ENCODE results near the gene TMEM181.
"Not testable (repeated sequence)": the region's sequence is repeated elsewhere in the genome, so short reads cannot be mapped to it uniquely, and the experiment has no call there.

The TMEM181 gene

GRCh38 chr6:158538741-158539140 is 21.1 kb upstream of the TMEM181 start:
- no peak for DNase-seq (ENCODE audit: low spot score)

GRCh38 chr6:158539413-158539812 is 20.5 kb upstream of the TMEM181 start:
- no peak for DNase-seq (ENCODE audit: low spot score)

GRCh38 chr6:158539881-158540280 is 20.0 kb upstream of the TMEM181 start:
- no peak for DNase-seq (ENCODE audit: low spot score)

- DNase-seq (ENCODE audit: low spot score), result no peak
Measured at GRCh38 chr6:158543606-158544185, 16.2 kb upstream of the TMEM181 start.

GRCh38 chr6:158544428-158544827 is 15.5 kb upstream of the TMEM181 start:
- DNase-seq (ENCODE audit: low spot score), result no peak

- DNase-seq (ENCODE audit: low spot score), result no peak
Measured at GRCh38 chr6:158545043-158545966, 14.6 kb upstream of the TMEM181 start.

- DNase-seq (ENCODE audit: low spot score), result no peak
Measured at GRCh38 chr6:158548418-158549161, 11.3 kb upstream of the TMEM181 start.

- DNase-seq (ENCODE audit: low spot score), result no peak
Measured at GRCh38 chr6:158552055-158552795, 7.7 kb upstream of the TMEM181 start.

- no peak for DNase-seq (ENCODE audit: low spot score)
Measured at GRCh38 chr6:158552796-158553138, 7.1 kb upstream of the TMEM181 start.

- DNase-seq (ENCODE audit: low spot score), result no peak
Measured at GRCh38 chr6:158554611-158555361, 5.1 kb upstream of the TMEM181 start.

- no peak for DNase-seq (ENCODE audit: low spot score)
Measured at GRCh38 chr6:158556113-158556512, 3.8 kb upstream of the TMEM181 start.

GRCh38 chr6:158557110-158557509 is 2.8 kb upstream of the TMEM181 start:
- DNase-seq (ENCODE audit: low spot score), result not testable (repeated sequence)

GRCh38 chr6:158557927-158558326 is 2.0 kb upstream of the TMEM181 start:
- DNase-seq (ENCODE audit: low spot score), result no peak

GRCh38 chr6:158558415-158559306 is 1.2 kb upstream of the TMEM181 start:
- DNase-seq (ENCODE audit: low spot score), result no peak

GRCh38 chr6:158559338-158559894 is 475 bp upstream of the TMEM181 start:
- DNase-seq (ENCODE audit: low spot score), result no peak

GRCh38 chr6:158560836-158561320 is 987 bp downstream of the TMEM181 start:
- no peak for DNase-seq (ENCODE audit: low spot score)

GRCh38 chr6:158561321-158561884 is 1.5 kb downstream of the TMEM181 start:
- DNase-seq (ENCODE audit: low spot score), result no peak

GRCh38 chr6:158561938-158562337 is 2.0 kb downstream of the TMEM181 start:
- no peak for DNase-seq (ENCODE audit: low spot score)
